NCI-H748 treated with DMSO at 0.1 percent for 48 hours (cell line): Measurements from ENCODE around the gene UXS1.

Experiments used
- DNase-seq: peaks from one replicate; lab custom pipeline; 2025; lab: John Stamatoyannopoulos, UW

Gene UXS1

DNA sequence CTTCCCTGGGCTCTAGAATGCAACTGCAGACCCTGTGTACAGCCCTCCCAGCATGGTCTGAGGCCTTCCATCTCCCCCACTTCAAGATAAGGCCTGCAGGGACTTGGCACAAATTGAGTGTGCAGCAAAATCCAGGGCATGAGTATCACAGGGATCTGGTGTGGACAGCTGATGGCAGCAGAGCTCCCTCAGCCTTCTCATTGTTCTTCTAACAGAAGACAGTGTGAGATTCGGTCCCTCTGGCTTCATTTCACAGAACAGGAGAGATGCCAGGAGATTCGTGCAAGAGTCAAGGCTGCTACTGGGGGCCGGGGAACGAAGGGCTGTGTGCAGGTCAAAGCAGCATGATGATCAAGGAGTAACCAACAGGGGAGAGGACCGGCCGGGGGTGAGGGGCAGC, 85.8 kb downstream of the UXS1 start:
- no peak for DNase-seq

DNA sequence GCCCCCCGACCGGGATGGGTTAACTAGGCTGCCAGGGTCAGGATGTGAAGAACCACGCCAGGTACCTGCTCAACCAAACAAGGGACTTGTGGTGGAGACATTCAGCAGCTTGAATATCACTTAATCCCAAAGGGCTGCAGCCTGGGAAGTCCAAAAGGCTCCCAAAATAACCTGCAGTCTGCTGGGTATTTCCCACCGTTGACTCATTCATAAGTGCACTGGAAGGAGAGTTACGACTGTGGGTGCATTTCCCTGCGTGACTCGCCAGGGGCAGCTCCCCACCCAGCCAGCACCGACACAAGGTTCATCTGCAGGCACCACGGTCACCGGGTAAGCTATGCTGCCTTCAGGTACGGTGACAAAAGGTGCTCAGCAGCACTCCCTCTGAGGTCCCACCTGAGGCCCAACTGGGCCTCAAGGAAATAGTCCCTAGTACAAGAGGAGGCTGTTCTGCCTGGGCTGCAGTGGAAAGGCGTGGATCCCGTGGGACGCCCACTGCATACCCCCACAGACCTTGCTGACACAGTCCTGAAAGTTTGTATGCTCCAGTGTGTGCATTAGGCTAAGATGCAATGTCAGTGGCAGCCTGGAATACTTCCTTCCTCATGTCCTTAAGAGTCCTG, 86.5 kb downstream of the UXS1 start:
- DNase-seq: no peak

DNA sequence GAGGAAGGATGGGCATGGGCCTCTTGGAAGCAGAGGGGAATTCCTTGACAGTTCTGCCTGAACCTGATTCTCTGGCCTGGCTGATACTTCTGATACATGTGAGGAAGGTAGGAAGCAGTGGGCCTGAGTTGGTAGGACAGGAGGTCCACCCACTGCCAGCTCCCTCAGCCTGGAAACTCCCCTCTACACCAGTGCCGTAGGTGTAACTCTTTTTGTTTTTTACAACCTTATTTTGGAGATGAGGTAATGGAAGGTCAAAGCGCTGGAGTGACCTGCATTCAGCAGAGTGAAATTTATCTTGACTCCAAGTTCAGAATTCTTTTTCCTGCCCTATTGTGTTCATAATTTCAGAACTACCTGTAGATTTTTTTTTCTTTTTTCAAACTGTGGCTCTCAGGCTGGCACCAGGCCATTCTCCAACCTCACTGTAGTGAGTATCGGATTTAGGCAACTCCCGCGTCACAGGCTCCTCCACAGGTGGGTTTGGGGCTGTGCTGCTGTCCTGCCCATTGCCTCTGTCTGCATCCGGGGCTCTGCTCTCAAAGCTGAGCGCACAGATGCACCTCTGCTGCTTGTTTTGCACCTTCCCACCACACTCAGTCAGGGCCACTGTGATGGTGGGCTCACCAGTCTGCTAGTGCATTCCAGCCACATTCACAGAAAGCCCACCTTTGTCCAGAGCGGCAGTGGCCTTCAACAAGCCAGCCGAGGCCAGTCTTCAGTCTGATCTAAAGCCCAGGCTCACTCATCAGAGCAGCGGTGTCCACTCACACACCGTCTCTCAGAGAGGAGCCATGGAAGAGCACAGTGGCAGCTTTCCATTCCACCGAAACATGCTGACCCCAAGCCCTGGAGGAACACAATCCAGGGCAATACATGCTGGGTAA, 87.2 kb downstream of the UXS1 start:
- DNase-seq: no peak

DNA sequence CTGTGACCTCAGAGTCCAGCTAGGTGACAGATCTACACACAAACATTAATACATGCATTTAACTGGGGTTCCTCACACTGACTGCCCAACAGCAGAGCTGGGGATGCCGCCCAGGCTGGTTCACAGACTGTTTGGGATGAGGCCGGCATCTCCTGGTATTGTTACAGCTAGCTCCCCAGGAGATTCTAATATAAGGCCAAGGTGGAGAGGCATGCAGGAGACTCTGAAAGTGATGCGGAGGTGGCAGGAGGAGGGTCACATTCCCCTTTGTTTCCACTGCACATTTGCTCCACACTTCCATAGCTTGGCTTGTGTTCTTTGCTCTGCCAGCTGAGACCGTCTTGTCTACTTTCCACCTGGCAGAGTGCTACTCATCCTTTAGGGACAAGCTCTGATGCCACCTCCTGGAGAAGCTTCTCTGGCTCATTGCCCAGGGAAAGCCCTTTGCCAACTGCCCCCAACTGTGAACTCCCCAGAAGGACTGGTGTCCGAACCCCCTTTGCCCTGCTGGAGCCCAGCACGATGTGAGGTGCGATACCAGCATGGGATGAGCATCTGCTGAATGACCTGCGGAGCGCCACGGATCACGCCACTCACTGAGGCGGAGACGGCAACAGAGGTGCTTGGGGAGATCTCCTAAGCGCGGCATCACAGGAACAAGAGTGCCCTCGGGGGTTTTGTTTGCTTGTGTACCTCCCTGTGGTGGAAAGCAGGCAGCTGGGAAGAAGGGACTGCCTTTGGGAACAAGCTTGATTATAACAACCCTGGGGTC, 88.8 kb downstream of the UXS1 start:
- DNase-seq: no peak

DNA sequence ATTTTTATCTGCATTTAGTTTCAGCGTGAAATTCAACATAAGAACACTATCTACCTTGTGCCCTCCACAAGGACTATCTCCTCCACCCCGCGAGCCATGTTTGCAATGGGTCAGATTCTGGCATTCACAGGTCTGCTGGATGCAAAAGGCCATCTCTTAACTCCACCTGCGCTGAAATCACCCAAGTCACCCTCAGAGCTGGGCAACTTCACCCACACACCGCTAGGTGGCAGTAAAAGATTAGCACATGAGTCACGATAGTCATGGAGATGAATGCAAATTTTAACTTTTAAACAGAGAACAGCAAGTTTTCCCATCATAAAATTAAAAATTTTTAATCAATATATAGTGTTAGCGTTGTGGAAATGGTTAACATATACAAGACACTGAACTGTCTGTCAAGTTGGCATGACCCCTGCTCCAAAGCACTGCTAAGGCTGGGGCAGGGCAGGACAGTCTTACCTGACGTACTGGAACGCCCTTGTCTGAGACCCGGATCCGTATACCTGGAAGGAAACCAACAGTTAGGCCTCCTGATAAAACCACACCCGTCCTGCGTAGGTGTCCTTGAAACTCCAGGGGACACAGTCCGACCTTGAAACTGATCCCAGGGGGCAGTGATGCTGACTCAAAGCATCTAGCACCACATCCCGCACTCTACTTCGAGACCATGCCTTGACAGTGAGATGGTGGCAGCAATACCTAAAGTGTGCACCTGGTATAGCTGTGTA, 89.6 kb downstream of the UXS1 start:
- peak; percentile 20 for DNase-seq

DNA sequence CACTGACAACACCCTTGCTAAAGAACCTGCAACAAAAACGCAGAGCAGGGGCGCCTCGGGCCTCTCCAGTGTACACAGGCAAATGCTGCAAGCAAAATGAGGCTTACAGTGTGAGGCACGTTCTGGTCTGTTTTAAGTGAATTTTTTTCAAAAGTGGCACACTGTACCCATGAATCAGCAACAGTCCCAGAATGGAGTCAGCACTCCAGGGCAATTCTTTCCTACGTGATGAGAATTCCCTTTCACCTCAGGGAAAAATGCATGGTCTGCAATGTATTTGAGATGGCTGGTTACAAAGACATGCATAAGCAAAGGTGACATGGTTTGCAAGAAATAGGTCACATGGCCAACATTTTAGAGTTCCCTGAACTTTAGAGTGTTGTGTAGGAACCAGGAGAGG, 94.4 kb downstream of the UXS1 start:
- DNase-seq: no peak

DNA sequence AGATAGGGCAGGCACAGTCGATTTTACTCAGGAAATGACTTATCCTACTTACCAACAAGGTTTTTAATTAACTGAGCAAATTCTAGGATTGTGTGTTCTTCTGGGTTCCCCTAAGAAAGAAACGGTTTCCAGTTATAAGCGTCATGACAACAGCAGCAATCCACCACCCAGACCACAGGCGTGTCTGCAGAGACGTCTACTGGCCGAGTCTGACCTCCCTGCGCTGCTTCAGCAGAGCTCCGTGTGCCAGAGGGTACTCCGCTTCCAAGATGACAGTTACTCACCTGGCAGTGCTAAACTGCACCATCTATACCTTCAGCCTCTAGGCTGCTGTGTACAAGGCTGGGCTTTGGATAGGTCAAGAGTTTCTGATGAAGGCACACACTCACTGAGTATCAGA, 95.4 kb downstream of the UXS1 start:
- DNase-seq: no peak

DNA sequence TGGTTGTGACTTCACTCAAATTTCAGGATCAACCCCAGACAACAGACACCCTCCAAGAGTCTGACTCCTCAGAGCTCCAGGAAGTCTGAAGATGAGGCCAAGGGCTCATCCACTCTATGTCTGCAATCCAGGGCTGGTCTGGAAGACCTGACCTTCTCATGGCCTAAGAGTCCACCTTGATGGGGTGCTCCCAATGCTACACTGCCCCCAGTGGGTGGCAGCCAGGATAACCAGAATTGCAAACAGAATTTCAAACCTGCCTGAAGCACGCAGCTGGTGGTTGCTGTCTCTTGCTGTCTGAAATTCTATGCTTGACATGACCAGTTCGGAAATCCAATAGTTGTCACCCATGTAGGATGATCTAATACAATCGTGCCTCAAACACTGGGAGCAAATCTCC, 96.0 kb downstream of the UXS1 start:
- no peak for DNase-seq

DNA sequence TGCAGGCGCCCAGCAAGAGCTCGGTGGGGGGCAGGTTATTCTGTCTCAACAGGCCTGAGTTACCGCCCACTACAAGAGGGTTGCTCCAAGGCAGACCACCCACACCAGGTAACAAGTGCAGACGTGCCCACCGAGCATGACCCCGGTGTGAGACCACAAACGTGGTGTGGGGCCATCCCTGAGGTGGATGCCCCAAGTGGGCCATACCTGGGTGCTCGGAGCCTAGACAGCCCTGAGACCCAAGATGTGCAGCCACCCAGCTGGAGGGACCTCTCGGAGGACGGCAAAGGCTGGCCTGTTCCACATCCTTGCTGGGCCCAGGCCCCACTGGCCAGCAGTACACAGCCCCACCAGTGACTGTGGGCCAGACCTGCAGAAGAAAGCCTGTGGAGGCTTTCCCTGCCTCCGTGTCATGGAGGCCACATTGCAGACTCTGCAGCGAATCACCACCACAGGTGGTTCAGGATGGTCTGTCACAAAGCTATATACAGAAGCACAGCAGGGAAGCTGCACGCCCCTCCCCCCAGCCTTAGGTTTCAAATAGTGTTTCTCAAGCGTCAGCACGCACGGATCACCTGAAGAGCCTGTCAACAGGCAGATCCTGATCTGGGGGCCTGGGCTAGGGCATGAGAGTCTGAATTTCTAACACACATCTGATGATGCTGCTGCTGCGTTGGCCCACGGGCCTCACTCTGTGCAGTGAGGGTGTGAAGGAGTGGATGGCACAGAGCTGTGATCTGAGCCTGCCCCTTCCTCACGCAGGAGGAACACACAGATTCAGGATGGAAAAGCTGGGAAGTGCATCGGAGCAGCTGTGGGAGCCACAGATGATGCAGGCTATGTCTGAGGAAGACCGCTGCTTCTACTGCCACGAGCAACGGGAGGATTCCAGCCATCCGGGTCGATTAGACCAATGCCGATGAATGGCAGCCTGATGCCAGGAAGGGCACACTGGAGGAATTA, 96.8 kb downstream of the UXS1 start:
- no peak for DNase-seq

DNA sequence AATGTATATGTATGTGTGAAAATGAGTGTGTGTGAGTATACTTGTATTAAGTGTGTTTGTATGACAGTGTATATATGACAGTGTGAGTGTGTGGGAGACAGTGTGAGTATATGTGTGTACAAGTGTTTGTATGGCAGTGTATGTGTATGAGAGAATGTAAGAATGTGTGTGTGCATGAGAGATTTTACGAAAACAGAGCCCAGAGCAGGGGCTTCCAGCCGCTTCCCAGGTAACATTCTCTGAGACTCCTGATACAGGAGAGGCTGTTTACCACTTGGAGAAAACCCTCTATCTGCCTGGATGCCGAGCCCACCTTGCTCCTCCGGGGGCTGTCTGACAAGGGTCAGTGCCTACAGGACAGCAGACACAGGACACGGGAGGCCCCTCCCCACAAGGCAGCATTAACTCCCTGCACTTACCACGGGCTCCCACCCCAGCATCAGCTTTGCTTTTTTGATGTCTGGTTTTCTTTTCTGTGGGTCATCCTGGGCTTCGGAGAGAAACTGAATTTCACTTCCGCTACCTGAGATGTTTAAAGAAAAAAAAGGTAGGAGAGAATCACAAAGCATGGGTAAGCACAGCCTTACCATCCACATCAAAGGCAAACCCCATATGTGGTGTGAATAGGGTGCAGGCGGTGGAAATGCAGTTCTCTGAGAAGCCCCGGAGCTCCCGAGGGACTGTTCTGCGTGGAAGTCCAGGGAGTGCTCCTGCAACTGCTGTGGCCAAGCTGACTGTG, 97.6 kb downstream of the UXS1 start:
- no peak for DNase-seq

DNA sequence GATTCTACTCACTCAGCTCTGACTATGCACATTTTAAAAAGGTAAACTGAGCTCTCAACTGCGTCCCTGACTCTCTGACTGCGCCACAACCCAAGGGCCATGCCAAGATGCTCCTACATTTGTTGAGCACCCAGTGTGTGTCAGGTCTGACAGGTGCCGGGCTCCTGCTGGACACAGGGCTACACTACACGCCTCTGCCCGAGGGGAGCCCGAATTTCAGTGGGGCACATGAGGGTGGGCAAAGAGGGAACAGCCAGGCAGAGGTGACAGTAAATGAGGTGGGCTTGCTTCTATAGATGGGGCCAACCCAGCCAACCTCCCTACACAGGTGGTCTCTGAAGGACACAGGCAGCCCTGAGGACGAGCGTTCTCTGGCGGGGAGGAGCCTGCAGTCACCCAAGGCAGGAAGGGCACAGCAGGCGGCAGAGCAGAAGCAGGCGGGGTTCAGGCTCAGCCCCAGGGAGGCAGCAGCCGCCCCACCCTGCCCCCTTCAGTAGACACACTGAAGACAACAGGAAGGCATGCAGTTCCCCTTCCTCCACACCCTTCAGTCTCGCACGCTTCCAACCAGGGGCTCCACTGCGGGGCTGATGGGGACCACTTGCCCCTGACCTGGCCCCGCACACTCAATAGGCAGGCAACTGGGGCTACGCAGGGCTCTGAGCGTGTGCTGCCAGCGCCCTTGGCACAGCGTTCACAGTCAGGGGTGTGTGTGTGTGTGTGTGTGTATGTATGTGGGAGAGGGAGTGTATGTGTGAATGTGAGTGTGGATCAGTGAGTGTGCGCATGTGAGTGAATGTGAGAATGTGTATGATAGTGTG, 98.4 kb downstream of the UXS1 start:
- DNase-seq: no peak

DNA sequence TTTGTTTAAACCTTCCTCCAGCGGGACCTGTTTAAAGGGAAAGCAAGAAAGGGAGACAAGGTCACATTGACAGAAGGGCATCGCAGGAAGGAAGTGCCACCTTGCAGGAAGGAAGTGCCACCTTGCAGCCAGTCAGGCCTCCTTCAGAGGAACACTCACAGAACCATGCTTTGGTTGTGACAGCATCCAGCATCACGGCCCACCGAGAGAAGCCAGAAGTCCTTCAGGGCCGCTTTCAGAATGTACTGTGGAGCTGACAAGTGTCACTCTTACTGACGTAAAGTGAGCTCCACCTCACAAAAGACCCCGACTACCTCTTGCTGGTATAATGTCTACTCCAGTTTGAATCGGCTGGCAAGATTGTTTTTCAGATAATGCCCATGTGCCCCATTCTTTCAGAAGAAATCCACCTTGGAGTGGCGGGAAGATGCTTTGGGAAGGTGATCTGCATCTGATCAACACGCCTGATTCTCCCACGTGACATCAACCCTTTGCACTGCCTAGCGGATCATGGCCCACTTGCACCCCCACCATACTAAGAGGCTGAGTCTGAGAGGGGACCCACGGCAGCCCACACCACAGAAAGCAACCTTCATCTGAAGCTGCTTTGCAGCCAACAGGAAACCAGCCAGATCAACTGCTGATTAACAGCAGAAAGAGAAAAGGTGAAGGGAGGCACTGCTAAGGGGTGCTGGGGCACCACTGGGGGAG, 99.8 kb downstream of the UXS1 start:
- no peak for DNase-seq

DNA sequence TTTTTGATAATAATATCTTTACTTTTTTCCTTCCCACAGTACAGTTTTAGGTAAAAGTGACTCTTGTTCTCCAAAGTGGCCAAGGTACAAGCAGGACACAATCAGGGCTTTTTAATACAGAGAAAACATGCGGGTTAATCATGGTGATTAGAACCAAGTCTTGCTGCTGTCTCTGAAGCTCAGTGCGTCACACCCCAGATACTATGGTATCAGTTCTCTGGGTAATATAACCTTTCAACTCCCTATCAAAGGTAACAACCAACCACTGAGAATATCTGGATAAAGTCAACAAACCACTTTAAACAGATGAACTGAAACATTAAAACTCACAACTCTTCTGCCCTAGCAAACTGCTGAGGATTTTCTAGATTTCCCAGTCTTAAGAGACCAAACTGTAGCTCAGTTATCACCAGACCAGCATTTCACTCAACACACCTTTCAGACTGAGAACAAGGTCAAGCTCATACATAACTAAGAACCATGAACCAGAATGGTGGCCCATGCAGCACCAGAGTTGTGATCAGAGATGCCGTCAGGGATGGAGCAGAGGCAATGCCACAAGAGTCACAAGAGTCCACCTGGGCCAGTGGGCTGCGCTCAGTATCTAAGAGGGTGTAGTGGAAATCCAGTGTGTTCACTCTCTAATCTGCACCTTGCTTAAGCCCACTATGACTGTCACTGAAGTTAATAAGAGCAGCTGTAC, 103.0 kb downstream of the UXS1 start:
- no peak for DNase-seq

DNA sequence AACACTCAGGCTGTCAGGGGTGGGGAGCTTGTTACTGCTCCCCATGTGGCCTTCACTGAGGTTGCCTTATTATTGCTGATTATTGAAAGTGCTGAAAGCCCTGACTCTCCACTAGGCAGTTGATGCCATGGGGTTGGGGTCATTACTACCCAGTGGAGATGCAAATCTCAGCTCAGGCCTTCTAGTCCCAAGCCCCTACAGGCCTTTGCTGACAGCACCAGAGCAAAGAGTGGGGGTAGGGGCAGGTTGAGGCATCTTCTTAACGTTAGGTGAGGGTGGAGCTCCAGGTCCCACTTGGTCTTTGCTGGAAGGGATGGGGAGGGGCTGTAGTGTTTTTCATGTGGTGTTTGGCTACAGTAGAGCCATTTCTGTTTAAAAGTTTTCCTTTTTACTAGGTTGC, 104.5 kb downstream of the UXS1 start:
- DNase-seq: no peak

DNA sequence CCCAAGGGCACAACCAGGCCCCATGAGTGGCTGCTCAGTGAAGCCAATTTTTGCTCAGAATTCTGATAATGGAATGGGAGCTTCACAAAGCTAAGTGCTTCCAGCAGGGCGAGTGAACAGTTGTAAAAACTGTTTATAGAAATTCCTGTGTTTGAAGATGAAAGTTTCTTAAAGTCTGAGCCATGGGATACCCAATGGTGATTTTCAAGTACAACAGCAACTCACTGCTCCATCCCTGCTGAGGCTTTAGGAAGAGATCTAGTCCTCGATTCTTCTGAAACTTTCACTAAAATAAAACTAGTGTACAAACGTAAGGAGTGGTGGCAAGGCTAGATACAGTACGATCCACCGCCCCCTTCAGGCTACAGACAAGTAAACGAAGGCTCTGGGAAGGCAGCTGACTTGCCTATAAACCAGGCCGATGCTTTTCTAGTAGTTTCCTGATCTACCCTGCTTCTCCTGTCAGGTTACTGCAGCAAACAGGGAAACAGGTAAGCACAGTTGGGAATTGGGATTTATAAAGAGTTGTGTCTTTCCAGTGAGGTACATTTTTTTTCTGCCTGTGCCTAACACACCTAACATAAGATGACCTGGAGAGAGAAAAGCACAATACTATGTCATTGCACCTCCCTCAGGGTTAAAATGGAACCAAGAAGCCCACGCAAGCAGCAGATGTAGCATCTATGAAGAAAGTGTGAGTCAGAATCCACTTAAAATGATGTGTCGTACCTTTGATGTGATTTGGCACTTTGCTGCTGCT, 108.7 kb downstream of the UXS1 start:
- no peak for DNase-seq

DNA sequence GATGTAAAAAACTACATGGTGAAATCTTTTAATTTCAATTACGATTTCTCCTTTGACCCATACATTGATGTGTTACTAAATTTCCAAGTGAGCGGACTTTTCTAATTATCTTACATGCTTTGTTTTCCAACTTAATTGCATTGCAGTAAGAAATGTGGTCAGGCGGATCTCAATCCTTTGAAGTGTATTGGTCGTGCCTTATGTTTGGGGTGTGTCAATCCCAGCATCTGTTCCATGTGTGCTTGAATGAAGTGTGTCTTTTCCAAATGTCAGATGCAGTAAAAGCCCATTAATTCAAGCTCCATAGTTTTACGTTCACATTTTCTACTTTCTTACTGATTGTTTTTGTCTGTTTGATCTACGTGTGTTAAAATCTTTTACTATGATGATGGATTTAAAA, 113.1 kb downstream of the UXS1 start:
- DNase-seq: no peak

DNA sequence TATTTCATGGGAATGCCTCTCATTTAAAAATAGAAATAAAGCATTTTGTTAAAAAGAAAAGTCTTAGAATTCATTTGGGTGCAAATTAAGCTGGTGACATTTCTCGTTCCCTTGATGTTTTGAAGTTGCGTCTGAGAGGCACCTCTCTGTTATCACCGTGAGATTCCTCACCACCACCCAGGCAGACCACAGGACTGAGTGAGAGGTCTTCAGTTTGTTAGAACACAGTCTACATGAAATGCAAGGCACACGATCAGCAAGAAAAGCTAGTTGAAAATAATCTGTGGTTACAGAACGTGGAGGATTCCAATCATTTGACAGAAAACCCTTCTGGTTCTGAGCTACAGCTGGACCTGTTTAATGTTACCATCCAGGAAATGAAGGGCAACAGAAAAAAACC, 116.0 kb downstream of the UXS1 start:
- DNase-seq: no peak
